Astrocyte (in vitro differentiated cells and primary cell): ENCODE results near the gene SLC39A3. TPM values are rescaled to one million over a fixed set of nuclear protein-coding genes. Genes with fewer than 3 reads are reported as not detected.

Source experiments
- DNase-seq: peaks from one replicate; pipeline ENCODE4 v3.0.0-alpha.2; 2010; ENCODE audit warnings: low read depth
- FAIRE-seq: peaks from 2 replicates; lab custom pipeline; 2011; peaks lifted over from hg19 to GRCh38; lab: Jason Lieb, UNC
- H2AFZ ChIP-seq: 2 replicates; pipeline ENCODE4 v1.6.0; 2012; ENCODE audit warnings: low read depth, low read length, inconsistent platforms
- H3K27ac ChIP-seq: 2 replicates; pipeline ENCODE4 v1.5.1; 2011; ENCODE audit warnings: low read depth, low read length, inconsistent platforms
- H3K27me3 ChIP-seq: 2 replicates; pipeline ENCODE4 v1.6.0; 2011; ENCODE audit warnings: low read length, inconsistent platforms; ENCODE audit not compliant: insufficient read depth
- H3K36me3 ChIP-seq: 2 replicates; pipeline ENCODE4 v1.5.1; 2011; ENCODE audit warnings: low read length, inconsistent platforms; ENCODE audit not compliant: insufficient read depth
- H3K4me1 ChIP-seq: 2 replicates; pipeline ENCODE4 v1.5.1; 2011; ENCODE audit warnings: low read length, inconsistent platforms; ENCODE audit not compliant: insufficient read depth
- H3K4me2 ChIP-seq: 2 replicates; pipeline ENCODE4 v1.6.0; 2012; ENCODE audit warnings: low read length, inconsistent platforms
- H3K4me3 ChIP-seq: 2 replicates; pipeline ENCODE4 v1.5.1; 2011; ENCODE audit warnings: low read depth, mild to moderate bottlenecking, low read length, inconsistent platforms; ENCODE audit not compliant: insufficient read depth
- H3K79me2 ChIP-seq: 2 replicates; pipeline ENCODE4 v1.6.0; 2012; ENCODE audit warnings: mild to moderate bottlenecking, low read length, inconsistent platforms; ENCODE audit not compliant: insufficient read depth
- H3K9ac ChIP-seq: 2 replicates; pipeline ENCODE4 v1.6.0; 2012; ENCODE audit warnings: mild to moderate bottlenecking, low read length, inconsistent platforms
- H3K9me3 ChIP-seq: 2 replicates; pipeline ENCODE4 v1.5.1; 2012; ENCODE audit warnings: low read depth, mild to moderate bottlenecking, low read length, inconsistent platforms; ENCODE audit not compliant: insufficient read depth
- H4K20me1 ChIP-seq: 2 replicates; pipeline ENCODE4 v1.6.0; 2012; ENCODE audit warnings: low read length, inconsistent platforms; ENCODE audit not compliant: insufficient read depth
- H3K27ac Mint-ChIP-seq: one replicate; pipeline ENCODE4 v1.8.0; 2021; ENCODE audit warnings: mild to moderate bottlenecking, mixed read lengths; ENCODE audit not compliant: unreplicated experiment
- H3K27me3 Mint-ChIP-seq: one replicate; pipeline ENCODE4 v1.8.0; 2021; ENCODE audit warnings: low read depth, mixed read lengths; ENCODE audit not compliant: unreplicated experiment
- H3K36me3 Mint-ChIP-seq: one replicate; pipeline ENCODE4 v1.8.0; 2021; ENCODE audit warnings: low read depth, mixed read lengths; ENCODE audit not compliant: unreplicated experiment
- H3K4me1 Mint-ChIP-seq: one replicate; pipeline ENCODE4 v1.8.0; 2021; ENCODE audit warnings: low read depth, mixed read lengths; ENCODE audit not compliant: unreplicated experiment
- H3K4me3 Mint-ChIP-seq: one replicate; pipeline ENCODE4 v1.8.0; 2021; ENCODE audit warnings: mild to moderate bottlenecking, moderate library complexity, mixed read lengths; ENCODE audit not compliant: unreplicated experiment
- H3K9me3 Mint-ChIP-seq: one replicate; pipeline ENCODE4 v1.8.0; 2021; ENCODE audit warnings: mild to moderate bottlenecking, mixed read lengths; ENCODE audit not compliant: unreplicated experiment
- EZH2 ChIP-seq: IDR thresholded peaks from 2 replicates; pipeline ENCODE4 v1.6.1; 2012; ENCODE audit warnings: mild to moderate bottlenecking, low read length, inconsistent platforms; ENCODE audit not compliant: insufficient read depth
- total RNA-seq: library from RNA; stranded (reverse); gene quantifications from 2 replicates; pipeline ENCODE4 v1.2.1, GENCODE V29; 2021
- TF ChIP-seq, protein P1 (sequence below): IDR thresholded peaks from 2 replicates; pipeline ENCODE4 v1.5.1; 2011; ENCODE audit warnings: low read depth, mild to moderate bottlenecking, inconsistent platforms, low read length, moderate library complexity; ENCODE audit not compliant: insufficient read depth

The SLC39A3 gene
- total RNA-seq, 1 donor from 2014 or later = 30.0 TPM

GRCh38 chr19:2761309-2761677 lies 21.5 kb upstream of the SLC39A3 start:
- no peak overlapping the region for H3K4me3 ChIP-seq
- H3K9me3 Mint-ChIP-seq = no peaks in the 10 kb centered on the region
- H4K20me1 ChIP-seq = peaks cover 10% of the 10 kb centered on the region
- no peaks in the 10 kb centered on the region for H3K9me3 ChIP-seq
- no peaks in the 10 kb centered on the region for H3K27me3 Mint-ChIP-seq
- H2AFZ ChIP-seq = no peak overlapping the region
- no peaks in the 10 kb centered on the region for H3K79me2 ChIP-seq
- H3K4me3 Mint-ChIP-seq = no peak overlapping the region
- H3K4me1 ChIP-seq = no peaks in the 10 kb centered on the region
- no peak for DNase-seq
- H3K36me3 Mint-ChIP-seq = peaks cover 7% of the 10 kb centered on the region
- H3K9ac ChIP-seq = no peak overlapping the region
- H3K4me2 ChIP-seq = no peak overlapping the region
- H3K4me1 Mint-ChIP-seq = no peaks in the 10 kb centered on the region
- no peak overlapping the region for H3K27ac Mint-ChIP-seq
- H3K27ac ChIP-seq = no peak overlapping the region
- no peaks in the 10 kb centered on the region for H3K27me3 ChIP-seq
- H3K36me3 ChIP-seq = peaks cover 6% of the 10 kb centered on the region
- no peak for FAIRE-seq
- TF ChIP-seq, protein P1, sequence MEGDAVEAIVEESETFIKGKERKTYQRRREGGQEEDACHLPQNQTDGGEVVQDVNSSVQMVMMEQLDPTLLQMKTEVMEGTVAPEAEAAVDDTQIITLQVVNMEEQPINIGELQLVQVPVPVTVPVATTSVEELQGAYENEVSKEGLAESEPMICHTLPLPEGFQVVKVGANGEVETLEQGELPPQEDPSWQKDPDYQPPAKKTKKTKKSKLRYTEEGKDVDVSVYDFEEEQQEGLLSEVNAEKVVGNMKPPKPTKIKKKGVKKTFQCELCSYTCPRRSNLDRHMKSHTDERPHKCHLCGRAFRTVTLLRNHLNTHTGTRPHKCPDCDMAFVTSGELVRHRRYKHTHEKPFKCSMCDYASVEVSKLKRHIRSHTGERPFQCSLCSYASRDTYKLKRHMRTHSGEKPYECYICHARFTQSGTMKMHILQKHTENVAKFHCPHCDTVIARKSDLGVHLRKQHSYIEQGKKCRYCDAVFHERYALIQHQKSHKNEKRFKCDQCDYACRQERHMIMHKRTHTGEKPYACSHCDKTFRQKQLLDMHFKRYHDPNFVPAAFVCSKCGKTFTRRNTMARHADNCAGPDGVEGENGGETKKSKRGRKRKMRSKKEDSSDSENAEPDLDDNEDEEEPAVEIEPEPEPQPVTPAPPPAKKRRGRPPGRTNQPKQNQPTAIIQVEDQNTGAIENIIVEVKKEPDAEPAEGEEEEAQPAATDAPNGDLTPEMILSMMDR = no peak
- no peak for TF ChIP-seq EZH2

DNA sequence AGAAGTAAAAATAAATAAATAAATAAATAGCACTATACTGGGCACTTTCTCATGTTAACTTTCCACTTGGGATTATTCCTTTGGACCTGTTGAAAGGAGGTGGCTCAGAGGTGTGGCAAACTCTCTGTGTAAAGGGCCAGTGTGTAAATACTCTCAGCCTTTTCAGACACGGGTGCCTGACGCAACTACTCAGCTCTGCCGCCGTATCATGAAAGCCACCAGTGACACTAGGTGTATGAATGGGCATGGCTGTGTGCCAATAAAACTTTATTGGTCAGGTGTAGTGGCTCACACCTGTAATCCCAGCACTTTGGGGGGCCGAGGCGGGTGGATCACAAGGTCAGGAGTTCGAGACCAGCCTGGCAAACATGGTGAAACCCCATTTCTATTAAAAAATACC lies 20.1 kb upstream of the SLC39A3 start:
- no peaks in the 10 kb centered on the region for H3K4me1 ChIP-seq
- Mint-ChIP-seq H3K36me3 (peaks cover 7% of the 10 kb centered on the region), H3K9me3 (no peaks in the 10 kb centered on the region), H3K27ac (no peak overlapping the region), H3K4me3 (no peak overlapping the region), H3K4me1 (no peaks in the 10 kb centered on the region), H3K27me3 (no peaks in the 10 kb centered on the region)
- H3K4me3 ChIP-seq = no peak overlapping the region
- DNase-seq = no peak
- H4K20me1 ChIP-seq = peaks cover 10% of the 10 kb centered on the region
- no peak for FAIRE-seq
- H2AFZ ChIP-seq = no peak overlapping the region
- no peaks in the 10 kb centered on the region for H3K27me3 ChIP-seq
- H3K79me2 ChIP-seq = no peaks in the 10 kb centered on the region
- no peak overlapping the region for H3K27ac ChIP-seq
- no peaks in the 10 kb centered on the region for H3K9me3 ChIP-seq
- H3K36me3 ChIP-seq = peaks cover 6% of the 10 kb centered on the region
- H3K9ac ChIP-seq = no peak overlapping the region
- TF ChIP-seq, protein P1 = no peak
- TF ChIP-seq EZH2 = no peak
- H3K4me2 ChIP-seq = no peak overlapping the region

DNA sequence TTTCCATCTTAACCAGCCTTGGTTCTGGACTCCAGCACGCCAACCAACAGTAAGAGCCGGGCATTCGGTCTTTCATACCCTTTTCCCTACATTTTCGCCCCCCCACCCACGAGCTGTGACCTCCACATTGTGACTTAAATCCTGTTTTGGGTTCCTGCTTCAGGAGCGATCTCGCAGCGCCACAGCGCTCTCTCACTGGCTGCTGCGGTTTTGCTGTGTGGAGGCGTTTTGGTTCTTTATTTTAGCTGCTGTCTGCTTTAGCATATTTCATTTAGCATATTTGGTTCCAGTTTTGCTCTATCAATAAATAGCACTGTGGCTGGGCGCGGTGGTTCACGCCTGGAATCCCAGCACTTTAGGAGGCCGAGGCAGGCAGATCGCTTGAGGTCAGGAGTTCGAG lies 19.5 kb upstream of the SLC39A3 start:
- no peak for TF ChIP-seq EZH2
- TF ChIP-seq, protein P1 = no peak
- Mint-ChIP-seq H3K36me3 (peaks cover 7% of the 10 kb centered on the region), H3K27ac (no peak overlapping the region), H3K4me1 (no peaks in the 10 kb centered on the region), H3K9me3 (no peaks in the 10 kb centered on the region), H3K4me3 (no peak overlapping the region), H3K27me3 (no peaks in the 10 kb centered on the region)
- Histone ChIP-seq H3K36me3 (peaks cover 6% of the 10 kb centered on the region), H3K9me3 (no peaks in the 10 kb centered on the region), H3K27ac (no peak overlapping the region), H2AFZ (no peak overlapping the region), H3K4me1 (no peaks in the 10 kb centered on the region), H3K9ac (no peak overlapping the region), H3K79me2 (no peaks in the 10 kb centered on the region), H3K27me3 (no peaks in the 10 kb centered on the region), H3K4me2 (no peak overlapping the region), H3K4me3 (no peak overlapping the region), H4K20me1 (peaks cover 10% of the 10 kb centered on the region)
- DNase-seq (no peak), FAIRE-seq (no peak)
